ENCODE data around the gene ACAN. TPM values are rescaled to one million over a fixed set of nuclear protein-coding genes. Genes with fewer than 3 reads are reported as not detected.

ACAN gene
- total RNA-seq = 0.93 and 2.0 TPM in 2 replicates
- long read RNA-seq, partial matches to known transcripts = 0 of 1 reads
- long read RNA-seq, other reads (novel, unspliced or antisense) = 1 of 1 reads

DNA sequence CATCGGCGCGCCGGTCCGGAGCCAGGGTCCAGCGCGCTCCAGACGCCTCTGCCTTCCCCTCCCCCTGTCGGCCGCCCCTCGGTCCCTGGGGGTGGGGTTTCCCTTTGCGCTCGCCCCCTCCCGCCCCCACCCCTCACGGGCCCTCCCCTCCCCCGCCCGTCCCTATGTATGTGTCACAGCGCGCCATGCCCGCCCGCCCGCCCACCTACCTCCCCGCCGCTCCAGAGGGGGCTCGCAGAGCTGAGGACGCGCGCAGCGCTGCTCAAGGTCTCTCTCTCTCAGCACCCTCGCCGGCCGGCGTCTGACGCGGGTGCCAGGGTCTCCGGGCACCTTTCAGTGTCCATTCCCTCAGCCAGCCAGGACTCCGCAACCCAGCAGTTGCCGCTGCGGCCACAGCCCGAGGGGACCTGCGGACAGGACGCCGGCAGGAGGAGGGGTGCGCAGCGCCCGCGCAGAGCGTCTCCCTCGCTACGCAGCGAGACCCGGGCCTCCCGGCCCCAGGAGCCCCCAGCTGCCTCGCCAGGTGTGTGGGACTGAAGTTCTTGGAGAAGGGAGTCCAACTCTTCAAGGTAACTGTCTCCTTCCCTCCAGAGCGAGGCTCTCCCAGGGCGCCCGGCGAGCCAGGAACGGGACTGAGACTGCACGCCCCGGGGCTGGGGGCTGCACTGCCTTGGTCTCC lies at the start of gene ACAN:
Gene ACAN (plus strand): TSS at position 196 of the 679 bp plus-strand sequence. CDS start 32,771 bp downstream, outside the sequence.
- Mint-ChIP-seq H3K4me3 (ENCODE audit: low read depth) (peak within 1 kb of the TSS; percentile 85), H3K27me3 (peaks cover 77% of the 10 kb centered on the region), H3K4me1 (ENCODE audit: low read depth) (peaks cover 7% of the 10 kb centered on the region), H3K27ac (no peak within 1 kb of the TSS), H3K9me3 (ENCODE audit: low read depth) (no peaks in the 10 kb centered on the region), H3K36me3 (ENCODE audit: insufficient read depth) (no peaks in the 10 kb centered on the region)
- TF ChIP-seq, protein P1, sequence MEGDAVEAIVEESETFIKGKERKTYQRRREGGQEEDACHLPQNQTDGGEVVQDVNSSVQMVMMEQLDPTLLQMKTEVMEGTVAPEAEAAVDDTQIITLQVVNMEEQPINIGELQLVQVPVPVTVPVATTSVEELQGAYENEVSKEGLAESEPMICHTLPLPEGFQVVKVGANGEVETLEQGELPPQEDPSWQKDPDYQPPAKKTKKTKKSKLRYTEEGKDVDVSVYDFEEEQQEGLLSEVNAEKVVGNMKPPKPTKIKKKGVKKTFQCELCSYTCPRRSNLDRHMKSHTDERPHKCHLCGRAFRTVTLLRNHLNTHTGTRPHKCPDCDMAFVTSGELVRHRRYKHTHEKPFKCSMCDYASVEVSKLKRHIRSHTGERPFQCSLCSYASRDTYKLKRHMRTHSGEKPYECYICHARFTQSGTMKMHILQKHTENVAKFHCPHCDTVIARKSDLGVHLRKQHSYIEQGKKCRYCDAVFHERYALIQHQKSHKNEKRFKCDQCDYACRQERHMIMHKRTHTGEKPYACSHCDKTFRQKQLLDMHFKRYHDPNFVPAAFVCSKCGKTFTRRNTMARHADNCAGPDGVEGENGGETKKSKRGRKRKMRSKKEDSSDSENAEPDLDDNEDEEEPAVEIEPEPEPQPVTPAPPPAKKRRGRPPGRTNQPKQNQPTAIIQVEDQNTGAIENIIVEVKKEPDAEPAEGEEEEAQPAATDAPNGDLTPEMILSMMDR (IDR thresholded peaks at IDR 0.05; ENCODE audit: unreplicated experiment) = no peak
- peak; percentile 12 for DNase-seq (ENCODE audit: low spot score, unreplicated experiment)

DNA sequence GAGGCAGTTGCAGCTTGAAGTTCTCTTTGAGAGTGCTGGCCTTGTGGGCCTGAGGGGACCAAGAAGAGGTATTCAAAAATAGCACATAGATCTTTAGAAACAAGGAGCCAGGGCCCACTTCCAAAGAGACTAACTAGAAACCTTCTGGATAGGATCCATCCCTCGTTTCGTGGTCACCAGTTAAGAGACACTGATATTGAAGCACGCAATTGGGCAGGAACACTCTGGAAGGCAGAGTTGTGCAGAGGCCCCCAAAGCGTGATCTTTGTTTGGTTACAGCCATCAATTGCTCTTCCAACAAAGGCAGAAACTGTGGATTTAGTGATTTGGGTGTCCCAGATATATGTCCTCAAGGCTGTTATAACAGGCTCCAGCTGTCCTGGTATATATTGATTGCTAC lies 46.7 kb upstream of the ACAN start:
- peaks cover 31% of the 10 kb centered on the region for H3K27me3 Mint-ChIP-seq
- no peak for DNase-seq (ENCODE audit: low spot score, unreplicated experiment)
- no peaks in the 10 kb centered on the region for H3K4me1 Mint-ChIP-seq (ENCODE audit: low read depth)
- H3K9me3 Mint-ChIP-seq (ENCODE audit: low read depth) = peaks cover 2% of the 10 kb centered on the region
- no peak overlapping the region for H3K4me3 Mint-ChIP-seq (ENCODE audit: low read depth)
- H3K27ac Mint-ChIP-seq = no peak overlapping the region
- TF ChIP-seq, protein P1 (IDR thresholded peaks at IDR 0.05; ENCODE audit: unreplicated experiment) = no peak
- no peaks in the 10 kb centered on the region for H3K36me3 Mint-ChIP-seq (ENCODE audit: insufficient read depth)

DNA sequence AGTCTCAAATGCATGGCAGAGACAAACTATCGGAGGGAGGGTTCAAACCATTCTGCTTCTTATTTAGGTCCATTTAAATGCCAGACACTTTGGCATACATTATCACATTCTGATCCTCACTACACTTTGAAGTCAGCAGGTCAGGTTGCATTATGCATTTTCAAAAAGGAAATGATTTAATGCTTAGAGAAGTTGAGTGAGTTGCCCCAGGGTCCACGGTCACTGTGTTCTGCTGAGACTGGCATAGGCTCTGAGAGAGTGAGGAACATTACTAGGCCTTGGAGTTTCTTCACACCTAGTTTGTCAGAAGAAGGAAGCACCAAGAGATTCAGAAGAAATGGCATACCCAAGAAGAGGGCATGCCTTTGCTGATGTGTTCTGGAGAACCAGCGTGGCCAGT lies 46.3 kb upstream of the ACAN start:
- H3K27me3 Mint-ChIP-seq = peaks cover 31% of the 10 kb centered on the region
- no peak overlapping the region for H3K4me3 Mint-ChIP-seq (ENCODE audit: low read depth)
- peaks cover 2% of the 10 kb centered on the region for H3K9me3 Mint-ChIP-seq (ENCODE audit: low read depth)

DNA sequence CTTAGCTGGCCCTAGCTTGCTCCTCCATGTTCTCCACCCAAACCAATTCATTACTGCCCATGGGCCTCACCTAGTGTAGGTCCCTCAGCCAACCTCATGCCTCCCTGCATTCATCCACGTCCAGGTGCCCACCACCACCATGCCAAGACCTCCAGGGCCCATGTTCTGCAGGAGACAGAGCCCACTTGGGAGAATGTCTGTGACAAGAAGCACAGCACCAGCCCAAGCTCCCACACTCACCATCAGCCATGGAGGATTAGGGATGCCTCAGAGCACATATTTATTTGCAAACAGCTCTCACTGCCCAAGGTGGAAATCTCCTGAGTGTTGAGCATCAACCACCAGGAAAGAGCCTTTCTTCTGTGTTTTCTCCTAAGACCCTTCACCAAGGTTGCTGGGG lies 43.4 kb upstream of the ACAN start:
- TF ChIP-seq, protein P1 (IDR thresholded peaks at IDR 0.05; ENCODE audit: unreplicated experiment) = no peak
- no peak overlapping the region for H3K4me3 Mint-ChIP-seq (ENCODE audit: low read depth)

More for the DNA sequence above, 46.3 kb upstream of the ACAN start:
- TF ChIP-seq, protein P1 (IDR thresholded peaks at IDR 0.05; ENCODE audit: unreplicated experiment) = no peak
- no peaks in the 10 kb centered on the region for H3K4me1 Mint-ChIP-seq (ENCODE audit: low read depth)
- no peaks in the 10 kb centered on the region for H3K36me3 Mint-ChIP-seq (ENCODE audit: insufficient read depth)
- no peak for DNase-seq (ENCODE audit: low spot score, unreplicated experiment)
- H3K27ac Mint-ChIP-seq = no peak overlapping the region

DNA sequence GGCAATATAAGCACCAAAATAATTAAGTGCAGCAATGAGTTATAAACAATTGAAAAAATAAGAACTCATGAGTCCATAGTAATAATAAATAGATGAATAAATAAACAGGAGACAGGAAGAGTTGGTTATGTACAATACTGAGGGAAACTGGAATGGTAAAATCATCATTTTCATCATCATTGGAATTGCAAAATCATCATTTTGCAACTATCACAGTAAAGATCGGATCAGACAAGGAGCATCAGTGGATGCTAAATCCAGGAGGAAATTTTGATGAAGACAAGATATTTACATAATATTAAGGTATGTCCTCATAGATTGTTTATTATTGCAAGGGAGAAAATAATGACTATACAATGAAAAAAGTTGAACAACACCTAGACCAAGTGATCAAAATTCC lies 38.8 kb upstream of the ACAN start:
- Mint-ChIP-seq H3K4me3 (ENCODE audit: low read depth) (no peak overlapping the region), H3K27ac (no peak overlapping the region), H3K9me3 (ENCODE audit: low read depth) (peaks cover 2% of the 10 kb centered on the region), H3K27me3 (peaks cover 27% of the 10 kb centered on the region), H3K4me1 (ENCODE audit: low read depth) (peaks cover 1% of the 10 kb centered on the region), H3K36me3 (ENCODE audit: insufficient read depth) (no peaks in the 10 kb centered on the region)
- no peak for DNase-seq (ENCODE audit: low spot score, unreplicated experiment)
- TF ChIP-seq, protein P1 (IDR thresholded peaks at IDR 0.05; ENCODE audit: unreplicated experiment) = no peak

More for the DNA sequence above, 43.4 kb upstream of the ACAN start:
- Mint-ChIP-seq H3K27me3 (peaks cover 22% of the 10 kb centered on the region), H3K4me1 (ENCODE audit: low read depth) (no peaks in the 10 kb centered on the region), H3K36me3 (ENCODE audit: insufficient read depth) (no peaks in the 10 kb centered on the region), H3K9me3 (ENCODE audit: low read depth) (peaks cover 2% of the 10 kb centered on the region), H3K27ac (no peak overlapping the region)
- DNase-seq (ENCODE audit: low spot score, unreplicated experiment) = no peak

Measured in progenitor cell of endocrine pancreas (in vitro differentiated cells).